ENCODE results near the gene HTT. TPM values are rescaled to one million over a fixed set of nuclear protein-coding genes. Genes with fewer than 3 reads are reported as not detected.

Gene HTT
- total RNA-seq, 1 donor = 44.5 TPM

DNA sequence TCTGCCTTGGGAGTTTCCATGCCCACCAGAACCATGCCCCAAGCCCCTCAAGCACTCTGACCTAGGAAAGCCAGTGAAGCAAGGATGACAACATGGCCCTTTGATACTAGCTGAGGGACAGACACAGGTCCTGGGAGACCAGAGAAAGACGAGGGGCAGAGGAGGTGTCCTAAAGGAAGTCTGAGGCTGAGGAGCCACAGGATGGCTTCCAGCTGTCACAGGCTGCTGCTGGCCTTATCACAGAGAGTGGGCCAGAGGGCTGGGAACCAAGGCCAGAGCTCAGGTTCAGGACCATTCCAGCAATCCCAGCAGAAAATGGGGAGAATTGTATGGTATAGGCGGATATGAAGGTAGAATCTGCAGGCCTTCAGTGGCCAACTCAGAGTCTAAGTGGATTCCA lies 142.8 kb downstream of the HTT start:
- Histone ChIP-seq H3K27me3 (ENCODE audit: insufficient read depth, low read length) (no peaks in the 10 kb centered on the region), H3K36me3 (ENCODE audit: insufficient read depth, low read length) (peaks cover 82% of the 10 kb centered on the region), H4K20me1 (ENCODE audit: insufficient read depth, low read length) (no peaks in the 10 kb centered on the region), H3K9me3 (ENCODE audit: low read depth, low read length) (no peaks in the 10 kb centered on the region), H3K4me1 (ENCODE audit: insufficient read depth, low read length) (no peaks in the 10 kb centered on the region), H2AFZ (ENCODE audit: low read length) (no peak overlapping the region), H3K4me2 (ENCODE audit: insufficient read depth, low read length) (no peak overlapping the region), H3K27ac (ENCODE audit: low read depth, low read length) (no peak overlapping the region), H3K4me3 (ENCODE audit: insufficient read depth, low read length) (no peak overlapping the region), H3K79me2 (ENCODE audit: insufficient read depth, low read length) (no peaks in the 10 kb centered on the region)
- peak; percentile 71 for DNase-seq (ENCODE audit: insufficient read length, low spot score, missing footprints)
- TF ChIP-seq, protein P1, sequence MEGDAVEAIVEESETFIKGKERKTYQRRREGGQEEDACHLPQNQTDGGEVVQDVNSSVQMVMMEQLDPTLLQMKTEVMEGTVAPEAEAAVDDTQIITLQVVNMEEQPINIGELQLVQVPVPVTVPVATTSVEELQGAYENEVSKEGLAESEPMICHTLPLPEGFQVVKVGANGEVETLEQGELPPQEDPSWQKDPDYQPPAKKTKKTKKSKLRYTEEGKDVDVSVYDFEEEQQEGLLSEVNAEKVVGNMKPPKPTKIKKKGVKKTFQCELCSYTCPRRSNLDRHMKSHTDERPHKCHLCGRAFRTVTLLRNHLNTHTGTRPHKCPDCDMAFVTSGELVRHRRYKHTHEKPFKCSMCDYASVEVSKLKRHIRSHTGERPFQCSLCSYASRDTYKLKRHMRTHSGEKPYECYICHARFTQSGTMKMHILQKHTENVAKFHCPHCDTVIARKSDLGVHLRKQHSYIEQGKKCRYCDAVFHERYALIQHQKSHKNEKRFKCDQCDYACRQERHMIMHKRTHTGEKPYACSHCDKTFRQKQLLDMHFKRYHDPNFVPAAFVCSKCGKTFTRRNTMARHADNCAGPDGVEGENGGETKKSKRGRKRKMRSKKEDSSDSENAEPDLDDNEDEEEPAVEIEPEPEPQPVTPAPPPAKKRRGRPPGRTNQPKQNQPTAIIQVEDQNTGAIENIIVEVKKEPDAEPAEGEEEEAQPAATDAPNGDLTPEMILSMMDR (IDR thresholded peaks at IDR 0.05; ENCODE audit: extremely low read depth, low read depth, low read length) = no peak

GRCh38 chr4:3217771-3218170 lies 143.3 kb downstream of the HTT start:
- Histone ChIP-seq H3K9me3 (ENCODE audit: low read depth, low read length) (no peaks in the 10 kb centered on the region), H3K36me3 (ENCODE audit: insufficient read depth, low read length) (peaks cover 82% of the 10 kb centered on the region), H3K27ac (ENCODE audit: low read depth, low read length) (no peak overlapping the region), H3K79me2 (ENCODE audit: insufficient read depth, low read length) (no peaks in the 10 kb centered on the region), H3K4me2 (ENCODE audit: insufficient read depth, low read length) (no peak overlapping the region), H4K20me1 (ENCODE audit: insufficient read depth, low read length) (no peaks in the 10 kb centered on the region), H3K27me3 (ENCODE audit: insufficient read depth, low read length) (no peaks in the 10 kb centered on the region), H2AFZ (ENCODE audit: low read length) (no peak overlapping the region), H3K4me3 (ENCODE audit: insufficient read depth, low read length) (no peak overlapping the region), H3K4me1 (ENCODE audit: insufficient read depth, low read length) (no peaks in the 10 kb centered on the region)
- TF ChIP-seq, protein P1 (IDR thresholded peaks at IDR 0.05; ENCODE audit: extremely low read depth, low read depth, low read length) = no peak
- peak; percentile 17 for DNase-seq (ENCODE audit: insufficient read length, low spot score, missing footprints)

- H3K27me3 ChIP-seq (ENCODE audit: insufficient read depth, low read length) = no peaks in the 10 kb centered on the region
- H3K79me2 ChIP-seq (ENCODE audit: insufficient read depth, low read length) = no peaks in the 10 kb centered on the region
- H3K4me3 ChIP-seq (ENCODE audit: insufficient read depth, low read length) = no peak overlapping the region
- peaks cover 86% of the 10 kb centered on the region for H3K36me3 ChIP-seq (ENCODE audit: insufficient read depth, low read length)
- H3K4me2 ChIP-seq (ENCODE audit: insufficient read depth, low read length) = no peak overlapping the region
- no peaks in the 10 kb centered on the region for H3K4me1 ChIP-seq (ENCODE audit: insufficient read depth, low read length)
- DNase-seq (ENCODE audit: insufficient read length, low spot score, missing footprints) = peak; percentile 11
- H3K9me3 ChIP-seq (ENCODE audit: low read depth, low read length) = no peaks in the 10 kb centered on the region
- no peak overlapping the region for H2AFZ ChIP-seq (ENCODE audit: low read length)
- TF ChIP-seq, protein P1 (IDR thresholded peaks at IDR 0.05; ENCODE audit: extremely low read depth, low read depth, low read length) = no peak
- H3K27ac ChIP-seq (ENCODE audit: low read depth, low read length) = no peak overlapping the region
- no peaks in the 10 kb centered on the region for H4K20me1 ChIP-seq (ENCODE audit: insufficient read depth, low read length)
Observed at GRCh38 chr4:3218824-3219760, 144.6 kb downstream of the HTT start.

- Histone ChIP-seq H3K4me3 (ENCODE audit: insufficient read depth, low read length) (no peak overlapping the region), H2AFZ (ENCODE audit: low read length) (no peak overlapping the region), H4K20me1 (ENCODE audit: insufficient read depth, low read length) (no peaks in the 10 kb centered on the region), H3K27ac (ENCODE audit: low read depth, low read length) (no peak overlapping the region), H3K4me2 (ENCODE audit: insufficient read depth, low read length) (no peak overlapping the region), H3K27me3 (ENCODE audit: insufficient read depth, low read length) (no peaks in the 10 kb centered on the region), H3K36me3 (ENCODE audit: insufficient read depth, low read length) (peaks cover 90% of the 10 kb centered on the region), H3K9me3 (ENCODE audit: low read depth, low read length) (no peaks in the 10 kb centered on the region), H3K4me1 (ENCODE audit: insufficient read depth, low read length) (no peaks in the 10 kb centered on the region), H3K79me2 (ENCODE audit: insufficient read depth, low read length) (no peaks in the 10 kb centered on the region)
- TF ChIP-seq, protein P1 (IDR thresholded peaks at IDR 0.05; ENCODE audit: extremely low read depth, low read depth, low read length) = no peak
- DNase-seq (ENCODE audit: insufficient read length, low spot score, missing footprints) = peak; percentile 44
Observed at GRCh38 chr4:3219761-3220475, 145.4 kb downstream of the HTT start.
